H1 (cell line): ENCODE measurements around the gene NR4A3. TPM values are rescaled to one million over a fixed set of nuclear protein-coding genes. Genes with fewer than 3 reads are reported as not detected.

Experiments used
- CTCF ChIA-PET: fragments of 300-600 bp; sonication (Branson Sonifier 250); formaldehyde crosslinking; loops from one replicate; lab custom pipeline; 2021; ENCODE audit not compliant: partially characterized antibody; lab: Charles Lee
- POLR2A ChIA-PET: fragments of 300-600 bp; sonication (Branson Sonifier 250); formaldehyde crosslinking; loops from one replicate; lab custom pipeline; 2021; ENCODE audit warnings: inconsistent platforms; ENCODE audit not compliant: partially characterized antibody; lab: Charles Lee
- DNase-seq, 2 experiments: peaks; one replicate each; pipeline versions ENCODE4 v3.0.0 to v3.0.0-alpha.2; 2010 to 2022; ENCODE audit warnings: low spot score in 2 of 2, low read depth in 1 of 2, mixed read lengths in 1 of 2
- FAIRE-seq: peaks from 2 replicates; lab custom pipeline; 2011; peaks lifted over from hg19 to GRCh38; lab: Jason Lieb, UNC
- H2AFZ ChIP-seq: 2 replicates; pipeline ENCODE4 v1.8.1; 2012; ENCODE audit warnings: low read length, inconsistent platforms
- H2AK5ac ChIP-seq: 2 replicates; pipeline ENCODE4 v1.6.1; 2013; ENCODE audit warnings: low read depth, low read length
- H2BK120ac ChIP-seq: replicated peaks from 2 replicates; pipeline ENCODE3; 2013; ENCODE audit warnings: low read depth, low read length, inconsistent platforms
- H2BK12ac ChIP-seq: 2 replicates; pipeline ENCODE4 v1.6.1; 2013; ENCODE audit warnings: low read depth, low read length
- H2BK15ac ChIP-seq: 2 replicates; pipeline ENCODE4 v1.6.1; 2013; ENCODE audit warnings: low read length
- H2BK20ac ChIP-seq: 2 replicates; pipeline ENCODE4 v1.6.1; 2013; ENCODE audit warnings: low read length
- H2BK5ac ChIP-seq: 2 replicates; pipeline ENCODE4 v1.6.1; 2013; ENCODE audit warnings: low read depth, low read length
- H3K14ac ChIP-seq: 2 replicates; pipeline ENCODE4 v1.6.1; 2013; ENCODE audit warnings: inconsistent platforms; ENCODE audit not compliant: insufficient read length
- H3K18ac ChIP-seq: 2 replicates; pipeline ENCODE4 v1.6.1; 2013; ENCODE audit warnings: low read length; ENCODE audit errors: extremely low read depth
- H3K23ac ChIP-seq: 2 replicates; pipeline ENCODE4 v1.6.1; 2013; ENCODE audit warnings: inconsistent platforms; ENCODE audit not compliant: insufficient read length
- H3K23me2 ChIP-seq: 2 replicates; pipeline ENCODE4 v1.6.1; 2013; ENCODE audit warnings: low read depth, low read length
- H3K27ac ChIP-seq: 2 replicates; pipeline ENCODE4 v1.6.1; 2011; ENCODE audit warnings: low read depth, low read length, inconsistent platforms
- H3K27me3 ChIP-seq, 4 experiments: replicated peaks in 1 of 4; 1 replicate in 1 of 4; 2 replicates in 3 of 4; pipeline versions ENCODE4 v1.6.1 to v1.8.1; 2011 to 2013; ENCODE audit warnings: low read length in 3 of 4, mild to moderate bottlenecking in 3 of 4, inconsistent platforms in 2 of 4, mixed read lengths in 2 of 4, moderate library complexity in 1 of 4; ENCODE audit not compliant: control insufficient read depth in 3 of 4, insufficient read depth in 3 of 4; ENCODE audit errors: extremely low read depth in 1 of 4
- H3K36me3 ChIP-seq, 4 experiments: 2 replicates each; pipeline versions ENCODE4 v1.6.1 to v1.8.1; 2011 to 2013; ENCODE audit warnings: mild to moderate bottlenecking in 4 of 4, low read length in 3 of 4, moderate library complexity in 2 of 4, control low read depth in 1 of 4, inconsistent platforms in 1 of 4; ENCODE audit not compliant: insufficient read depth in 4 of 4, control insufficient read depth in 2 of 4
- H3K4ac ChIP-seq: replicated peaks from 2 replicates; pipeline ENCODE3; 2013; ENCODE audit warnings: low read length, low read depth, mixed read lengths, inconsistent platforms; ENCODE audit not compliant: insufficient read length
- H3K4me1 ChIP-seq, 4 experiments: replicated peaks in 1 of 4; 1 replicate in 1 of 4; 2 replicates in 3 of 4; pipeline versions ENCODE4 v1.6.1 to v1.8.1; 2011 to 2013; ENCODE audit warnings: low read length in 3 of 4, inconsistent platforms in 2 of 4, mixed read lengths in 1 of 4; ENCODE audit not compliant: insufficient read depth in 4 of 4, control insufficient read depth in 3 of 4
- H3K4me2 ChIP-seq, 2 experiments: 2 replicates each; pipeline versions ENCODE4 v1.6.1 to v1.8.1; 2011 to 2013; ENCODE audit warnings: low read depth in 2 of 2, low read length in 2 of 2, control low read depth in 1 of 2, inconsistent platforms in 1 of 2, mild to moderate bottlenecking in 1 of 2; ENCODE audit not compliant: insufficient read depth in 1 of 2
- H3K4me3 ChIP-seq, 4 experiments: fragments of 200-600, 300-600 bp in 1 of 4; sonication (generic), shearing (Covaris generic), sonication (Bioruptor Twin) in 1 of 4; 2 replicates each; pipeline versions ENCODE4 v1.5.1 to v1.8.1; 2011 to 2016; ENCODE audit warnings: low read length in 4 of 4, low read depth in 3 of 4, control low read depth in 2 of 4, inconsistent platforms in 2 of 4, mild to moderate bottlenecking in 2 of 4, mixed read lengths in 1 of 4, moderate library complexity in 1 of 4; ENCODE audit not compliant: insufficient read depth in 2 of 4; ENCODE audit errors: extremely low read depth in 1 of 4
- H3K56ac ChIP-seq: replicated peaks from 2 replicates; pipeline ENCODE3; 2013; ENCODE audit warnings: low read depth, mild to moderate bottlenecking, mixed read lengths, low read length, inconsistent platforms; ENCODE audit not compliant: insufficient read length
- H3K79me1 ChIP-seq: 2 replicates; pipeline ENCODE4 v1.6.1; 2013; ENCODE audit warnings: low read depth, low read length, control low read depth
- H3K79me2 ChIP-seq, 2 experiments: 2 replicates each; pipeline versions ENCODE4 v1.6.1 to v1.8.1; 2012 to 2013; ENCODE audit warnings: low read length in 2 of 2, mild to moderate bottlenecking in 2 of 2, inconsistent platforms in 1 of 2; ENCODE audit not compliant: insufficient read depth in 2 of 2, control insufficient read depth in 1 of 2
- H3K9ac ChIP-seq, 4 experiments: replicated peaks in 1 of 4; 1 replicate in 1 of 4; 2 replicates in 3 of 4; pipeline versions ENCODE4 v1.6.1 to v1.8.1; 2011 to 2013; ENCODE audit warnings: low read depth in 3 of 4, low read length in 3 of 4, control low read depth in 2 of 4, mild to moderate bottlenecking in 2 of 4, moderate library complexity in 2 of 4, inconsistent platforms in 1 of 4; ENCODE audit errors: extremely low read depth in 1 of 4
- H3K9me3 ChIP-seq, 2 experiments: 2 replicates each; pipeline versions ENCODE4 v1.6.1 to v1.8.1; 2012 to 2013; ENCODE audit warnings: mild to moderate bottlenecking in 2 of 2, moderate library complexity in 2 of 2, control low read depth in 1 of 2, inconsistent platforms in 1 of 2, low read depth in 1 of 2, low read length in 1 of 2, mixed read lengths in 1 of 2; ENCODE audit not compliant: insufficient read depth in 2 of 2
- H4K20me1 ChIP-seq, 2 experiments: replicated peaks in 1 of 2; 2 replicates each; pipeline versions ENCODE3 to v1.8.1; 2011 to 2013; ENCODE audit warnings: inconsistent platforms in 2 of 2, low read length in 2 of 2, mild to moderate bottlenecking in 1 of 2; ENCODE audit not compliant: insufficient read depth in 2 of 2, control insufficient read depth in 1 of 2
- H4K5ac ChIP-seq: 2 replicates; pipeline ENCODE4 v1.6.1; 2013; ENCODE audit warnings: low read length, low read depth, mixed read lengths, inconsistent platforms; ENCODE audit not compliant: insufficient read length
- H4K8ac ChIP-seq: 2 replicates; pipeline ENCODE4 v1.8.0; 2013; ENCODE audit warnings: mild to moderate bottlenecking, moderate library complexity, low read length, inconsistent platforms; ENCODE audit not compliant: insufficient read depth; ENCODE audit errors: extremely low read depth
- H4K91ac ChIP-seq: replicated peaks from 2 replicates; pipeline ENCODE3; 2013; ENCODE audit warnings: low read length, mixed read lengths, inconsistent platforms; ENCODE audit not compliant: insufficient read length
- CBX8 ChIP-seq: fragments of 300-800, 300-1000 bp; sonication (generic); IDR thresholded peaks from 2 replicates; pipeline ENCODE4 v1.7.1; 2016; ENCODE audit warnings: low read depth, low read length, borderline replicate concordance
- CEBPB ChIP-seq: IDR thresholded peaks from 2 replicates; pipeline ENCODE4 v1.6.1; 2012; ENCODE audit warnings: low read depth, low read length
- CREB1 ChIP-seq: IDR thresholded peaks from 2 replicates; pipeline ENCODE4 v1.6.1; 2012; ENCODE audit warnings: inconsistent platforms
- EGR1 ChIP-seq: IDR thresholded peaks from 2 replicates; pipeline ENCODE4 v1.6.1; 2011; ENCODE audit warnings: low read depth, low read length, borderline replicate concordance
- GABPA ChIP-seq: IDR thresholded peaks from 2 replicates; pipeline ENCODE4 v1.6.1; 2011; ENCODE audit warnings: mild to moderate bottlenecking, low read length, moderate library complexity, borderline replicate concordance; ENCODE audit not compliant: insufficient read depth
- HDAC6 ChIP-seq: IDR thresholded peaks from one replicate; pipeline ENCODE4 v1.7.1; 2012; ENCODE audit warnings: low read depth, mild to moderate bottlenecking, inconsistent platforms, low read length, moderate library complexity
- KDM5A ChIP-seq: fragments of 200-600 bp; IDR thresholded peaks from 2 replicates; pipeline ENCODE4 v1.7.1; 2012; ENCODE audit warnings: mild to moderate bottlenecking, low read length, inconsistent platforms, mixed read lengths
- MAFK ChIP-seq: IDR thresholded peaks from 2 replicates; pipeline ENCODE4 v1.6.1; 2012; ENCODE audit warnings: low read depth, mild to moderate bottlenecking, improper control_type of control experiment, low read length
- NANOG ChIP-seq: IDR thresholded peaks from 2 replicates; pipeline ENCODE4 v1.6.1; 2011; ENCODE audit warnings: low read length, low read depth, mild to moderate bottlenecking, inconsistent platforms; ENCODE audit not compliant: insufficient read depth, poor library complexity, severe bottlenecking
- RAD21 ChIP-seq, 2 experiments: IDR thresholded peaks in 1 of 2; conservative IDR thresholded peaks in 1 of 2; 2 replicates each; pipeline ENCODE4 v1.6.1; 2011; ENCODE audit warnings: low read depth in 2 of 2, low read length in 2 of 2, improper control_type of control experiment in 1 of 2, inconsistent platforms in 1 of 2, mild to moderate bottlenecking in 1 of 2, moderate library complexity in 1 of 2
- SIX5 ChIP-seq: IDR thresholded peaks from 2 replicates; pipeline ENCODE4 v1.6.1; 2011; ENCODE audit warnings: mild to moderate bottlenecking, low read depth, low read length
- SP1 ChIP-seq: IDR thresholded peaks from 2 replicates; pipeline ENCODE4 v1.6.1; 2011; ENCODE audit warnings: low read depth, low read length
- SRF ChIP-seq: IDR thresholded peaks from 2 replicates; pipeline ENCODE4 v1.6.1; 2011; ENCODE audit warnings: mild to moderate bottlenecking, low read depth, low read length, moderate library complexity
- TCF12 ChIP-seq: IDR thresholded peaks from 2 replicates; pipeline ENCODE4 v1.6.1; 2011; ENCODE audit warnings: low read depth, mild to moderate bottlenecking, low read length
- WGBS, 2 experiments: shearing (Covaris generic) in 1 of 2; methylation state at CpG; one replicate each; pipeline versions ENCODE4 v1.1.6 to v1.1.7; 2013 to 2015; ENCODE audit warnings: low lambda C conversion rate in 2 of 2, mixed read lengths in 2 of 2, inconsistent platforms in 1 of 2, low coverage in 1 of 2, missing lambda C conversion rate in 1 of 2; ENCODE audit not compliant: insufficient replicate concordance in 2 of 2, insufficient coverage in 1 of 2, insufficient read length in 1 of 2; ENCODE audit errors: extremely low coverage in 1 of 2, missing lambda C conversion rate in 1 of 2; 5-methylcytosine and 5-hydroxymethylcytosine counted together
- polyA plus RNA-seq, 7 experiments: library from polyadenylated mRNA; depleted of rRNA in 3 of 7; stranded (reverse) in 5 of 7; unstranded in 2 of 7; fragments of >200 nt in 5 of 7; fragments of 200-250 nt in 2 of 7; gene quantifications; 1 replicate in 5 of 7; 2 replicates in 1 of 7; 4 replicates in 1 of 7; pipeline versions ENCODE4 v1.2.1 to v1.2.3, GENCODE V29; 2011 to 2013; ENCODE audit warnings: missing spikeins in 2 of 7, mixed read lengths in 2 of 7
- total RNA-seq: library from RNA; stranded (reverse); fragmentation: NEBNext Ultra II Directional; extraction: Animal tissue kit (Norgen Biotek cat#: 25700); gene quantifications from 2 replicates; pipeline ENCODE4 v1.2.1, GENCODE V29; 2021

NR4A3 gene
- total and polyA plus RNA-seq, 2 of the 8 experiments (the other 6 are each of a cell fraction or from before 2014, with no cell fraction given), result 0.05 to 0.30 TPM

GRCh38 chr9:99801775-99802174 is 19.9 kb upstream of the NR4A3 start:
- Histone ChIP-seq H3K18ac (no peak overlapping the region), H3K4me3 (no peak overlapping the region), H2BK120ac (no peak overlapping the region), H4K91ac (no peak overlapping the region), H3K9me3 (no peaks in the 10 kb centered on the region), H3K23ac (no peak overlapping the region), H3K4me1 (no peaks in the 10 kb centered on the region), H3K4ac (no peak overlapping the region), H4K8ac (no peak overlapping the region), H3K27ac (no peak overlapping the region), H4K5ac (no peak overlapping the region), H2BK20ac (no peak overlapping the region), H2BK15ac (no peak overlapping the region), H3K9ac (no peak overlapping the region), H3K23me2 (no peaks in the 10 kb centered on the region), H3K27me3 (no peaks in the 10 kb centered on the region), H3K36me3 (0 out of 8 replicates have a peak, but pooled peaks cover 0 to 4% (median 0%) of the 10 kb centered on the region in 4 experiments), H3K56ac (no peak overlapping the region), H3K79me2 (no peaks in the 10 kb centered on the region), H4K20me1 (no peaks in the 10 kb centered on the region), H3K14ac (no peak overlapping the region), H3K4me2 (no peak overlapping the region), H3K79me1 (no peaks in the 10 kb centered on the region), H2AFZ (no peak overlapping the region), H2BK5ac (no peak overlapping the region), H2AK5ac (no peak overlapping the region), H2BK12ac (no peak overlapping the region)
- TF ChIP-seq CREB1, result no peak
- no peak for TF ChIP-seq TCF12
- no peak for TF ChIP-seq NANOG
- no peak for TF ChIP-seq SRF
- no peak for TF ChIP-seq EGR1
- no peak for TF ChIP-seq HDAC6
- no peak for TF ChIP-seq CBX8
- TF ChIP-seq KDM5A, result no peak
- TF ChIP-seq MAFK, result no peak
- no peak for TF ChIP-seq SIX5
- no peak for TF ChIP-seq RAD21 (IDR thresholded peaks at IDR 0.05 in 1 of 2, conservative IDR thresholded peaks at IDR 0.05 in 1 of 2; ENCODE audit: low read depth in 2 of 2, low read length in 2 of 2)
- no peak for TF ChIP-seq SP1
- TF ChIP-seq CEBPB, result no peak
- TF ChIP-seq GABPA, result no peak
- FAIRE-seq, result no peak
- ChIA-PET POLR2A (no interaction called here), CTCF (interaction anchor here (0.6 kb wide), 1 partner anchor 1048 kb away, joined by 5 read pairs; no protein-coding TSS in a partner anchor)
- WGBS, 2 experiments, result 92% methylated on average over 3 of the region's 3 CpGs; no CpG with 5 or more reads in 1 of the 2 experiments
- DNase-seq, result no peak
